UCSD-AML1 (cell line): ENCODE results near the gene HEBP1.

Source experiments
- DNase-seq: peaks from one replicate; lab custom pipeline; 2025; ENCODE audit not compliant: unreplicated experiment; lab: John Stamatoyannopoulos, UW

Gene HEBP1

DNA sequence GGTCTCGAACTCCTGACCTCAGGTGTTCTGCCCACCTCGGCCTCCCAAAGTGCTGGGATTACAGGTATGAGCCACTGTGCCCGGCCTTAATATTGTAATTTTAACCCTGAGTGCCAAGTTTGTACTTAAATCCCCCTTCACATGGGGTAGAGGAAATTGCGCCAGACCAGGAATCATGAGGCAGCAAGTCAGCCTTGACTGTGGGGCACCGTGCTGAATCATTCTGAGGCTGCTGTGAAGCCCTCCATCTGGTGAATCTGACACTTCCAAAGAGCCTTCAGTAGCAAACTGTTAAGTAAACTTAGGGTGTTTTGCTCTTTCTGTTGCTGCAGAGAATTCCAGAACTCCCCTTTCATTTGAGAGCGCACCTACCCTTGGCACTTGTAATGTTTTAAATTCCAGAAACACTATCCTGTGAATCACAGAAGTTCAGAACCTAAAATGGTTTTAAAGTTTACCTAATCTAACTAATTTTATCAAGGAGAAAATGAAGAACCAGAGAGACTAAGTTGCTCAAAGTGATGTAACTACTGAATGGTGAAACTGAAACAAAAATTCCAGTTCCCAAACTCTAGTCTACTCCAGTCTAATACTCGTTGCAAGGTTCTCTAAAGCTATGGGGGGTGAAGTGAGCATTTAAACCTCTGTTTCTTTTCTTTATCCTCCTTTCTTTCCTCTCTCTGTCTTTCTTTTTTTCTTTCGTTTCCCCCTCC, 7.5 kb downstream of the HEBP1 start:
- DNase-seq, result peak; percentile 50

- no peak for DNase-seq
These were observed 9.2 kb downstream of the HEBP1 start for GRCh38 chr12:12990700-12991468.

- no peak for DNase-seq
These were observed 12.6 kb downstream of the HEBP1 start for GRCh38 chr12:12987421-12987820.

DNA sequence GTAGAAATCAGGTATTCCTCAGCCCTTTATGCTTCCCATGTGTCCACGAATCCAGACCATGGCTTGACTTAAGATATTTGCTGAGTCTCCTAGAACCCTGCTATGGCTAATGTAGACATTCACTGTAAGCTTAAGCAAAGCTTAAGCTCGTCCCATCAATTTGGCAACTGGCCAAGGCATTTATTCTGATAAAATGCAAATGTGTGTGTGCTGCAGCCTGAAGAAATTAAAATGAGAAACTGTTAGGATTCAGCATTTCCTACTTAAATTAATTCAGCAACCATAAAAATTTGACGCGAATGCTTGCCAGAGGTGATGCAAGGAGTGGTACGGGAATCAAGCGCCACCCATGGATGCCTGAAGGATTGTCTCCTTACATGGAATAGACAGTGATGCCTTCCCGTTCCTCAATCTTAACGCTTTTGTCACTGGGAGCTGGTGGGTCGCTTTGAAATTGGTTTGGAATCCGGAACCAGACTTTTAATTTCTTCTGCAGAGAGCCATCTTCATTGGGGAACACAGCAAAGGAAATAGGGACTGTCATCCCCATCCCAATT, 13.2 kb downstream of the HEBP1 start:
- no peak for DNase-seq

GRCh38 chr12:12985817-12986408, 14.2 kb downstream of the HEBP1 start:
- peak; percentile 33 for DNase-seq

DNA sequence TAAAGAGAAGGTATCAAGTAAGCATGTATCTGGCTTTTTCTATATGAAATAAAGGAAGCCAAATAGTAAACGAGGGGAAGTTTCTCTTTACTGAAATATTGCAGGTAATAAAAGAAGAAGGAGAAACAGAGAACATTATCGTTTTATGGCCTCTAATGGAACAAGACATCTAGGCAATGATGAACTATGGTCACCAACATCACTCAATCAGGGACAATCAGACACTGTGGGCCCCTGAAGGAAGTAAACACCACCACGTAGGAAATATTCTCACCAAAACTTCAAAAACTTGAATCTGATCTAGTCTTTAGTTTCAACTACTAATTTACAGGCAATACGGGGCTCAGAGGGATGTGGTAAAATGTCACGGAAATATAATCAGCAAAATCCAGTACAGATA, 15.9 kb downstream of the HEBP1 start:
- no peak for DNase-seq

- DNase-seq, result no peak
These were observed 16.5 kb downstream of the HEBP1 start for GRCh38 chr12:12983420-12984035.

- no peak for DNase-seq
These were observed 17.7 kb downstream of the HEBP1 start for GRCh38 chr12:12982331-12982730.

DNA sequence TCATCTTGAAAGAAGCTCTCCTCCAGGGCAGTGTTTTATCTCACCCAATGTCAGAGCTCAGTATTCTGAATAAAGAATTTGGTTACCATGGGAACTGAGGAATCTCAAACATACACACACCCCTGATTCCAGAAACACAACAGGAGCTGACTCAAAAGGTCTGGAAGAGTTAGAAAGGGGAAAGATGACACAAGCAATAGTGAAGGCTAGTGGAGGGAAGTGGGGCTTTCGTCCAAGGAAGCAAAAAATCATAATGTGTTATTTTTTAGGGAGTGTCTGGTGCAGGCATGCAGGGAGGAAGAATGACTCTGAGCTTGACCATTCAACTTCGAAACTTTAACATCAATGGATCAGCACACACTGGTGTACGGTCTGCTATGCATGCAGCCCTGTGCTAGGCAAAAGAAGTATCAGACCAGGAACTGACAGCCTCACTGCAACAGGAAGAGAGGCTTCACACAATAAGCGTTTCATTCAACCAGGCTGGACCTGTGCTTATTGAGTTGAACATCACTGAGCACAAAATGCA, 20.3 kb downstream of the HEBP1 start:
- DNase-seq, result no peak

DNA sequence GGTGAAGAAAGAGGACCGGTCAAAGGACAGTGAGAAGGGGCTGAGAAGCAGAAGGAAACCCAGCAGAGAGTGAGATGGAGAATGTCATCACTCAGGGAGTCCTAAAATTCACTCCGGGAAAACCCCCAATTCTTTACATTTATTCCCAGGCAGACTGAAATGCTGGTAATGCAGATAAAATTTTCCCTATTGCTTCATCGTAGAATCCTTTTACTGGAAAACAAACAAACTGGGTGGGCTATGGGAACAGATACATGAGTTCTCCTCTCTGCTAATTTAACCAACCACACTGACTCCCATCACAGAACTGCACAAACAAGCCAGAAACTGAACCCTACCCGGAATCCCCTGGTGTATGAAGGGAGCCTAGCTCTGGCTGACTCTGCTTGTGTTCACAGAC, 20.9 kb downstream of the HEBP1 start:
- no peak for DNase-seq

DNA sequence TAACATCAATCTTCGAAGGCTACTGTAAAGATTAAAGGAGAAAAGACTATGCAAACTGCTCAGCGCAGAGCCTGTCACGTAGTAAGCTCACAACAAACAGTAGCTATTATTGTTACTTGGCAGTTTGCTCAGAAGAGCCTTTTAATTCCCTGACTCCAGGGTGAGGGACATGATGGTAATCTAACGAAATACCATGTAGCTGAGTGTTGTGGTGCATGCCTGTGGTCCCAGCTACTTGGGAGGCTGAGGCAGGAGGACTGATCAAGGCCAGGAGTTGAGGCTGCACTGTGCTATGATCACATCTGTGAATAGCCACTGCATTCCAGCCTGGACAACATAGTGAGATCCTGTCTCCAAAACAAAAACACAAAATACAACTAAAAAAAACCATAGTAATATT, 22.8 kb downstream of the HEBP1 start:
- no peak for DNase-seq

- no peak for DNase-seq
These were observed 23.7 kb downstream of the HEBP1 start for GRCh38 chr12:12976366-12976765.

DNA sequence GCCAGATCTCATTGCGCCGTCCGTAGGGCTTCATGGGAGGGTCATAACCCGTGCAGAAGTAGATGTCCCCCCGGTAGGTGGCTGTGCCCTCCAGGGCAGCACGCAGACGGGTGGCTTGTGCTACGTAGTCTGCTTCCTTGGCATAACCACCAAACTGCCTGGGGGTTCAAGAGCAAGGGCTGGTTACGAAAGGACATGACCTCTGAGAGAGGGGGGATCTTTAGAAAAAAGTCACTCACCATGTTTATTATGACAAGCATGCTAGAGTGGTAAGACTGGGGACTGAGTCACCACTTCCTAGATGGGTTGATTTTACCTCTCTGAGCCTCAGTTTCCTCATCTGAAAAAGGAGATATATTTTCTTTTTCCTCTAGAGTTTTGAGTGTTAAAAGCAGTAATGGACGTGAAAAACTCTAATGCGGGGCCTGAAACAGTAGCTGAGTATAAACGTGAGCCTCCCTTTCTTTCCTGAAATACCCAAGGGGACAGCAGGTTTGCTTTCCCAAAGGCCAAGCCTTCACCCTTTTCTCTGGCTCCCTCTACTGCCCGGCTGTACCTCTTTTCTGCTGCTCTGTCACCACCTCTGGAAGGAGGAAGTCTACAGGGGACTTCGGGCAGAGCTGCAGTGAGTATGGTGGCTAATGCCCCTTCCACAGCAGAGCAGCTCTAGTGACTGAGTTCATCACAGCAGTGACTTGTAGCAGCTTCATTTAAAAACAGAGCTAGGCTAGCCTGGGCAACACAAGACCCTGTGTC, 24.6 kb downstream of the HEBP1 start:
- peak; percentile 45 for DNase-seq

- DNase-seq, result no peak
These were observed 25.9 kb downstream of the HEBP1 start for GRCh38 chr12:12974211-12974610.

GRCh38 chr12:12973019-12973418, 27.0 kb downstream of the HEBP1 start:
- no peak for DNase-seq

DNA sequence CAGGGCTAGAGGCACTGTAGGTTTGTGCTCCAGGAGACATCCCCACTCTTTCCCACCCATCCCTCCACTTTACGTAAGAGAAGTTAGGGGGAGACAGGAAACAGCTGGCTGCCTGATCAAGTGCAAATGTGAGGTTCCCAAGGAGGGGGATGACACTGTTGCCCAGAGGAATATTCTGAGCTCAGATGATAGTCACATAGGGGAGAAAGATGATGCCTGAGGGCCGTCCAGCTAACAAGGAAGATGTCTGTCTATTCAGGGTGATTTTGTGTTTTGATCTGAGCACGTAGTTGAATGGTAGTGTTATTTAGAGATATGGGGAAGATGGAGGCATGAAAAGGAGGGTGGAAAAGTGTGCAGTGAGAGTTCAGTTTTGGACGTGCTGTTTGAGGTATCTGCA, 34.2 kb downstream of the HEBP1 start:
- DNase-seq, result no peak

GRCh38 chr12:12964255-12964654, 35.8 kb downstream of the HEBP1 start:
- DNase-seq, result no peak

DNA sequence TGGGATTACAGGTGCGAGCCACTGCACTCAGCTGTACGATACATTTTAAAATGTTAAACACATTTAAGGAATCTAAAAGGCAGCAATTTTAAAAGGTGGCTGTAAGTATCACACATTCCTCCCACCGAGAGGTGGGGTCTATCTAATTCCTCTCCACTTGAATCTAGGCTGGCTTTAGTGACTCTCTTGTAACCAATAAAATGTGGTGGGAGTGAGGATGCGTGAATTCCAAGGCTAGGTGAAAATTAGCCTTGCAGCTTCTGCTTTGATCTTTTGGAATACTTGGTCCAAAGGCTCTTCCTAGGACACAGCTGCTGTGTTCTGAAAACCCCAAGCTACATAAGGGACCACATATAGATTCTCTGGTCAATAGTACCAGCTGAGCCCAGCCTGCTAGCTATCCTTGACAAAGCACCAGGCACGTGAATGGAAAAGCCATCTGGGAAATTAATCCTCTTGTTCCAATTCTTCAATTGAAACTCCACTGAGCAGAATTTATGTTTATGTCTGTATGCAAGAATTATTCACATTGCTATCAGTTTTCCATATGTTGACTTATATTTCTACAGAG, 39.3 kb downstream of the HEBP1 start:
- DNase-seq, result no peak

DNA sequence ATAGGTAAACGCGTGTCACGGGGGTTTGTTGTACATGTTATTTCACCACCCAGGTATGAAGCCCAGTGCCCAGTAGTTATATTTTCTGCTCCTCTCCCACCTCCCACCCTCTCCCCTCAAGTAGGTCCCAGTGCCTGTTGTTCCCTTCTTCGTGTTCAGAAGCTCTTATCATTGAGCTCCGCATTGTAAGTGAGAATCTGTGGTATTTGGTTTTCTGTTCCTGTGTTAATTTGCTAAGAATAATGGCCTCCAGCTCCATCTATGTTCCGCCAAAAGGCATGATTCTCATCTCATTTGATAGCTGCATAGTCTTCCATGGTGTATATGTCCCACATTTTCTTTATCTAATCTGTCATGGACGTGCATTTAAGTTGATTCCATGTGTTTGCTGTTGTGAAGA, 41.2 kb downstream of the HEBP1 start:
- DNase-seq, result no peak
